Liver (tissue), 3 donors: ENCODE results near the gene PSG5.
"Not testable (repeated sequence)": the region's sequence is repeated elsewhere in the genome, so short reads cannot be mapped to it uniquely, and the experiment has no call there.

Source experiments
- EGR1 ChIP-seq, 2 donors: IDR thresholded peaks; 2 replicates each; pipeline ENCODE4 v1.6.1; 2016 to 2018; ENCODE audit warnings: antibody characterized with exemption in 2 of 2, low read depth in 2 of 2
- GABPA ChIP-seq, 2 donors: IDR thresholded peaks in 1 of 2; conservative IDR thresholded peaks in 1 of 2; 2 replicates each; pipeline ENCODE4 v1.6.1; 2016; ENCODE audit warnings: antibody characterized with exemption in 2 of 2, mild to moderate bottlenecking in 1 of 2, moderate library complexity in 1 of 2
- JUND ChIP-seq, 2 donors: IDR thresholded peaks; 2 replicates each; pipeline ENCODE4 v1.6.1; 2016; ENCODE audit warnings: antibody characterized with exemption in 2 of 2
- SP1 ChIP-seq: IDR thresholded peaks from 2 replicates; pipeline ENCODE4 v1.6.1; 2018; ENCODE audit warnings: antibody characterized with exemption, mild to moderate bottlenecking
- TAF1 ChIP-seq: conservative IDR thresholded peaks from 2 replicates; pipeline ENCODE4 v1.6.1; 2016; ENCODE audit warnings: antibody characterized with exemption, mild to moderate bottlenecking
- YY1 ChIP-seq: IDR thresholded peaks from 2 replicates; pipeline ENCODE4 v1.6.1; 2016; ENCODE audit warnings: antibody characterized with exemption, mild to moderate bottlenecking
- TF ChIP-seq, protein P1 (sequence below): fragments of 150-350 bp; IDR thresholded peaks from 2 replicates; pipeline ENCODE4 v1.5.1; 2017; ENCODE audit warnings: improper control_type of control experiment, low read depth, low read length; ENCODE audit not compliant: missing input control
- TF ChIP-seq, protein P2 (sequence below): IDR thresholded peaks from 2 replicates; pipeline ENCODE4 v1.6.1; 2016; ENCODE audit warnings: antibody characterized with exemption
- TF ChIP-seq, protein P3 (sequence below): IDR thresholded peaks from 2 replicates; pipeline ENCODE4 v1.6.1; 2016; ENCODE audit warnings: antibody characterized with exemption
- donor health status: healthy.
- donor health status: healthy.

DNA sequence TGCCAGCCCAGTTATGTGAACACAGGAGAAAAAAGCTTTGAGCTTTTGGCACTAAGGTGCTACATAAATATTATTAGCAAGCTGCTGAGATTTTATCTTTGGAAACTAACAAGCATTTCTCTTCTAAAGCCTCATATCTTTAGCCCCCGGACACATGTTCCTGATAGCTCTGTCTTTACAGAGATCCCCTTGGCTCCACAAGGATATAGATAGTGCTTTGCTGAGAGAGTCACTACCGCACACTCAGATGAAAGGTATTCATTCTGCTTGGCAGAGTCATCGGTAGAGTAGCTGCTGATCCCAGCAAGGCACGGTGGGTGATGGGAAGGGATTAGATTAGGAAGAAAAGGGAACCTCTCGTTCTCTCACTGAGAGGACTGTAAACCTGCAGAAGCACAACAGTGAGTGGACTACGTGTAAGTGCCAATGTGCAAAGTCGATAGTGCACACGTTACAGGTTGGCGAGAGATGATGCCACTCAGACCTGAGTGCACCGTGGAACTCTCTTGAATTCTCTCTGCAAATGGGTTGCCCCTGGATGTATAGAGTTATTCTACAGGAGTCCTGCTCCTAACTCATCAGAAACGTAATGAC lies 65.8 kb downstream of the PSG5 start:
- TF ChIP-seq, protein P1, sequence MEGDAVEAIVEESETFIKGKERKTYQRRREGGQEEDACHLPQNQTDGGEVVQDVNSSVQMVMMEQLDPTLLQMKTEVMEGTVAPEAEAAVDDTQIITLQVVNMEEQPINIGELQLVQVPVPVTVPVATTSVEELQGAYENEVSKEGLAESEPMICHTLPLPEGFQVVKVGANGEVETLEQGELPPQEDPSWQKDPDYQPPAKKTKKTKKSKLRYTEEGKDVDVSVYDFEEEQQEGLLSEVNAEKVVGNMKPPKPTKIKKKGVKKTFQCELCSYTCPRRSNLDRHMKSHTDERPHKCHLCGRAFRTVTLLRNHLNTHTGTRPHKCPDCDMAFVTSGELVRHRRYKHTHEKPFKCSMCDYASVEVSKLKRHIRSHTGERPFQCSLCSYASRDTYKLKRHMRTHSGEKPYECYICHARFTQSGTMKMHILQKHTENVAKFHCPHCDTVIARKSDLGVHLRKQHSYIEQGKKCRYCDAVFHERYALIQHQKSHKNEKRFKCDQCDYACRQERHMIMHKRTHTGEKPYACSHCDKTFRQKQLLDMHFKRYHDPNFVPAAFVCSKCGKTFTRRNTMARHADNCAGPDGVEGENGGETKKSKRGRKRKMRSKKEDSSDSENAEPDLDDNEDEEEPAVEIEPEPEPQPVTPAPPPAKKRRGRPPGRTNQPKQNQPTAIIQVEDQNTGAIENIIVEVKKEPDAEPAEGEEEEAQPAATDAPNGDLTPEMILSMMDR, result not testable (repeated sequence)
- TF ChIP-seq GABPA (IDR thresholded peaks at IDR 0.05 in 1 of 2, conservative IDR thresholded peaks at IDR 0.05 in 1 of 2); SP1; JUND (IDR thresholded peaks at IDR 0.05); YY1; EGR1 (IDR thresholded peaks at IDR 0.05; ENCODE audit: low read depth in 2 of 2); TAF1: not testable (repeated sequence)
- TF ChIP-seq, protein P2, sequence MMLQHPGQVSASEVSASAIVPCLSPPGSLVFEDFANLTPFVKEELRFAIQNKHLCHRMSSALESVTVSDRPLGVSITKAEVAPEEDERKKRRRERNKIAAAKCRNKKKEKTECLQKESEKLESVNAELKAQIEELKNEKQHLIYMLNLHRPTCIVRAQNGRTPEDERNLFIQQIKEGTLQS, result not testable (repeated sequence)
- TF ChIP-seq, protein P3, sequence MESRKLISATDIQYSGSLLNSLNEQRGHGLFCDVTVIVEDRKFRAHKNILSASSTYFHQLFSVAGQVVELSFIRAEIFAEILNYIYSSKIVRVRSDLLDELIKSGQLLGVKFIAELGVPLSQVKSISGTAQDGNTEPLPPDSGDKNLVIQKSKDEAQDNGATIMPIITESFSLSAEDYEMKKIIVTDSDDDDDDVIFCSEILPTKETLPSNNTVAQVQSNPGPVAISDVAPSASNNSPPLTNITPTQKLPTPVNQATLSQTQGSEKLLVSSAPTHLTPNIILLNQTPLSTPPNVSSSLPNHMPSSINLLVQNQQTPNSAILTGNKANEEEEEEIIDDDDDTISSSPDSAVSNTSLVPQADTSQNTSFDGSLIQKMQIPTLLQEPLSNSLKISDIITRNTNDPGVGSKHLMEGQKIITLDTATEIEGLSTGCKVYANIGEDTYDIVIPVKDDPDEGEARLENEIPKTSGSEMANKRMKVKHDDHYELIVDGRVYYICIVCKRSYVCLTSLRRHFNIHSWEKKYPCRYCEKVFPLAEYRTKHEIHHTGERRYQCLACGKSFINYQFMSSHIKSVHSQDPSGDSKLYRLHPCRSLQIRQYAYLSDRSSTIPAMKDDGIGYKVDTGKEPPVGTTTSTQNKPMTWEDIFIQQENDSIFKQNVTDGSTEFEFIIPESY, result not testable (repeated sequence)
